ENCODE data around the gene TMEM191C.

The TMEM191C gene

DNA sequence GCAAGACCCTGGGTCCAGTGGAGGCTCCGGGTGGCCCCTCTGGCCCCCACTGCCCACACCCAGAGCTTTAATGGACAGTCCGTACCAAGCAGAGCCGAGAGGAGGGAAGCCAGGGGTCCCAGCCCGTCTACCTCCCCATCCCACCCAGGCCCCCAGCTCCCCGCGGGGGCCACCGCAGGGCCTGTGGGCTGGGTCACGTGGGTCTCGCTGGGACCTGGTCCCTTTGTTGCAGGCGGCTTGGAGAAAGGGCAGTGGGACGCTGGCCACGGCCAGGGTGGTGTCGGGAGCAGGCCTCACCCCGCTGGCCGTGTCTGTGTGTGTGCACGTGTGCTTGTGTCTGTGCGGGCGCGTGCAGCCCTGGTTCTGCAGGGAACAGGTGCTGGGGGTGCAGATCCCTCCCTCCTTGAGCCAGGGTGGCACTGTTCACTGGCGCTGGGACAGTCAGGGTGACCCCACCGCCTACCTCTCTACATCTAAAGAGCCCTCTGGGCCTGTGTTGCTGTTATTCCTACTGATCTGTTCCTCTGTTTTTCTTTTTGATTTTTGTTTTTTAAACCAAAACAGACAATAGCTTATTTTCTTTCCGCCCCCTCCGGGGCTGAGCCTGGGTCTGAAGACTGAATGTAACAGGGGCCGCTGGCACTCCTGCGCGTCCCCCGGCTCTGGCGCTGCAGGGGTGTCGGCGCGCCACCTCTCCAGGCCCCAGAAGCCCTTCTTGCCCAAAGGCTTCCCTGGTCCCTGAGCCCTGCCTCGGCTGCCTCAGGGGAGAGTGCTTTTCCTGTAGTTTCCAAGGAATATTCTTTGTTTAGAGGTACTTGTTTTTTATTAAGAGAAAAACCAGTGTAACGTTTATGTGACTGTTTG is 20.1 kb upstream of the TMEM191C start:
- no peak overlapping the region for H3K4me3 ChIP-seq (ENCODE audit: low read depth, low read length)
- DNase-seq (ENCODE audit: low read depth, low spot score): no peak
- TF ChIP-seq, protein P1, sequence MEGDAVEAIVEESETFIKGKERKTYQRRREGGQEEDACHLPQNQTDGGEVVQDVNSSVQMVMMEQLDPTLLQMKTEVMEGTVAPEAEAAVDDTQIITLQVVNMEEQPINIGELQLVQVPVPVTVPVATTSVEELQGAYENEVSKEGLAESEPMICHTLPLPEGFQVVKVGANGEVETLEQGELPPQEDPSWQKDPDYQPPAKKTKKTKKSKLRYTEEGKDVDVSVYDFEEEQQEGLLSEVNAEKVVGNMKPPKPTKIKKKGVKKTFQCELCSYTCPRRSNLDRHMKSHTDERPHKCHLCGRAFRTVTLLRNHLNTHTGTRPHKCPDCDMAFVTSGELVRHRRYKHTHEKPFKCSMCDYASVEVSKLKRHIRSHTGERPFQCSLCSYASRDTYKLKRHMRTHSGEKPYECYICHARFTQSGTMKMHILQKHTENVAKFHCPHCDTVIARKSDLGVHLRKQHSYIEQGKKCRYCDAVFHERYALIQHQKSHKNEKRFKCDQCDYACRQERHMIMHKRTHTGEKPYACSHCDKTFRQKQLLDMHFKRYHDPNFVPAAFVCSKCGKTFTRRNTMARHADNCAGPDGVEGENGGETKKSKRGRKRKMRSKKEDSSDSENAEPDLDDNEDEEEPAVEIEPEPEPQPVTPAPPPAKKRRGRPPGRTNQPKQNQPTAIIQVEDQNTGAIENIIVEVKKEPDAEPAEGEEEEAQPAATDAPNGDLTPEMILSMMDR (IDR thresholded peaks at IDR 0.05; ENCODE audit: insufficient read depth, low read length, missing control alignments): no peak
- ChIA-PET CTCF (no interaction called here), POLR2A (no interaction called here)

DNA sequence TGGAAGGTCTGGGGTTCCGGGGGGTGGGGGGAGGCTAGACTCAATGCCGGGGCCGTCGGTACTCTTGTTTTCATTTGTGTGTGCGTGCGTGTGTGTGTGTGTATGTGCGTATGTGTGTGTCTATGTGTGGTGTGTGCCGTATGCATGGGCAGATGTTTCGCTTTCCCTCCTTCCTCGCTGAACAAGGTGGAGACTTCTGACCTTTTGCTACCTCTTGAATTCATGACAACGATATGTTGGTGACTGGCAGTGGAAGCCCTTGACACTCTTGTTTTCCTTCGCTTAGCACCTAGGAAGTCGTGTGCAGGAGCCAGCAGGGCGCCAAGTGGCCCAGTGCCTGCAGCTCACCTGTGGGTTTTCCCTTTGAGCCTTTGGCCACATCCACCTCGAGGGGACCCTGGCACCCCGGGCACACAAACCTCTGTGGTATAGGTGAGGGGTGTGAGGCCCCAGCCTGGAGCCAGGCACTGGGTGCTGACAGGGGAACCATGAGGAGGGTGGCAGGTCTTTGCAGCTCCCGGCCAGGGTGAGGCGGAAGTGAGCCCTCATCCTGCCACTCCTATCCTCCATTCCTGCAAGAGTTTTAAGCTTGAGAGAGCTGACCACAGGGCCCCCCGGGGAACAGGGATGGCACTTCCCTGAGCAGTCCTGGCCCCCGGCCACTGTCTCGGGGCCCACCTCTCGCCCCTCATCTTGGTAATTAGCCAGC is 19.3 kb upstream of the TMEM191C start:
- ChIA-PET CTCF (interaction anchor here (1.2 kb wide), 1 partner anchor 195 kb away, joined by 3 read pairs; no protein-coding TSS in a partner anchor), POLR2A (no interaction called here)
- H3K4me3 ChIP-seq (ENCODE audit: low read depth, low read length): no peak overlapping the region
- DNase-seq (ENCODE audit: low read depth, low spot score): no peak
- TF ChIP-seq, protein P1 (IDR thresholded peaks at IDR 0.05; ENCODE audit: insufficient read depth, low read length, missing control alignments): no peak

DNA sequence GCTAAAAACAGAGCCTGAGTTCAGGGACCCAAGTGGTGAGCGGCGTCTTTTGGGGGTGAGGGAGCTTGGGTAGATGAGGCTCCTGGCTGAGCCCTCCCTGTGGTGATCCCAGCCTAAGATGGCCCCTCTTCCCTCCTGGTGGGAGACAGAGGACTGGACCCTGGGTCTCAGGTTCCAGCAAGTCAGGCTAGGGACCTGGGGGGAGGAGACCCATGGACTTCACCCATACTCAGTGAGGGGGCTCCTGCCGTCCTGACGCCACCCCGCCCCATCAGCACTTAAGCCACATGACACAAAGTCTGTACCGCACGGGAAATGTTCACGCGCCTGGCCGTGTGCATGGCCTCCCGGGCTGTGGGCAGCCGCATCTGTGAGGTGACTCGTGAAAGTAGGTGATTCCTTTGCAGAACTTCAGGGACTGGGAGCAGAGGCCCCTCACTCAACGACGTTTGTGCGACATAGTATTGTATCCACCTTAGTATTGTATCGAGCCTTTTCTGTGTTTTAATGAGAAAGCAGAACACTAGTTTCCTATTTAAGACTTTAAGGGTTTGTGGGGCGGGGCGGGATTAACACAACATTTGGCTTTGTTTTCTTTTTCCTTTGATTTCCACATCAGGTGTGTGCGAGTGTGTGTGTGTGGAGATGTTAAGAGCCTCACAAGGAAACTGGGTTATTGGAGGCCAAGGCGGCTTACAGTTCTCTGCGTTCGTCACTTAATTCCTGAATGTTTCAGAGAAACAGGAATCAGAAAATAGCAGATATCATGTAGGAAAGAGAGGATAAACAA is 18.4 kb upstream of the TMEM191C start:
- POLR2A ChIA-PET: no interaction called here
- H3K4me3 ChIP-seq (ENCODE audit: low read depth, low read length): no peak overlapping the region
- TF ChIP-seq, protein P1 (IDR thresholded peaks at IDR 0.05; ENCODE audit: insufficient read depth, low read length, missing control alignments): no peak
- CTCF ChIA-PET: interaction anchor here (1.2 kb wide), 1 partner anchor 194 kb away, joined by 3 read pairs; no protein-coding TSS in a partner anchor
- no peak for DNase-seq (ENCODE audit: low read depth, low spot score)

DNA sequence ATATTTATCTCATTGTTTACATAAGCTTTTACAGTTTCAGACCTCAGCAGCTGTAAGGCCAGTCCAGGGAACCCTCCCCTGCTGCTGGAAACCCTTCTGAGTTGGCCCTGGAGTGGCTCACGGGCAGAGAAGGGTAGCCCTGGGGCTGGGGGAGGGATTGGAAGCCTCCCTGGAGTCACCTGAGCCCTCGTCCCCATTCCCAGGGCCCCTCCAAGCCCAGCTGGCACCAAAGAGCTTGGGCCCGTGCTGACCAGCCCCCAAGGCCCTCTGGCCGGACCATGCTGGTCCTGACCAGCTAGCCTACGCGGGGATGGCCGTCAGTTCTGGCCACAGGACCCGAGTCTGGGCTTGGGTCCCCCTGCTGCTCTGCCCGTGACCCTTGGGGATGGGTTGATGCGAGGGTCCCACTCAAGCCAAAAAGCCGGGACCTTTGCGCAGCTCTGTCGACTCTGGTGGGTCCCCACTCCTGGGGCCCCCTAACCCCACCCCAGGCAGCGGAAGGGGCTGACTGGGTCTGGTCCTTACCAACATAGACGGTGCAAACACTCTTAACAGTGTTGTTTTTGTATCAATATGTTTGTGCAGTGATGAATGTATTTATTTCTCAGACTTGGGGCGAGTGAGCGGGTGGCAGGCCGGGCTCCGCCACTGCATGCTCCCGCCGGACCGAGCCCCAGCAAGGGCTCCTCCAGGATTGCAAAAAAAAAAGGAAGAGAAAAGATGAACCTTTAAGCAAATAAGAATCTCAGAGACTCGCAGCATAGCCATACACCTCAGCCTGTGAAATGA is 17.5 kb upstream of the TMEM191C start:
- no peak overlapping the region for H3K4me3 ChIP-seq (ENCODE audit: low read depth, low read length)
- ChIA-PET POLR2A (no interaction called here), CTCF (no interaction called here)
- TF ChIP-seq, protein P1 (IDR thresholded peaks at IDR 0.05; ENCODE audit: insufficient read depth, low read length, missing control alignments): no peak
- DNase-seq (ENCODE audit: low read depth, low spot score): no peak

DNA sequence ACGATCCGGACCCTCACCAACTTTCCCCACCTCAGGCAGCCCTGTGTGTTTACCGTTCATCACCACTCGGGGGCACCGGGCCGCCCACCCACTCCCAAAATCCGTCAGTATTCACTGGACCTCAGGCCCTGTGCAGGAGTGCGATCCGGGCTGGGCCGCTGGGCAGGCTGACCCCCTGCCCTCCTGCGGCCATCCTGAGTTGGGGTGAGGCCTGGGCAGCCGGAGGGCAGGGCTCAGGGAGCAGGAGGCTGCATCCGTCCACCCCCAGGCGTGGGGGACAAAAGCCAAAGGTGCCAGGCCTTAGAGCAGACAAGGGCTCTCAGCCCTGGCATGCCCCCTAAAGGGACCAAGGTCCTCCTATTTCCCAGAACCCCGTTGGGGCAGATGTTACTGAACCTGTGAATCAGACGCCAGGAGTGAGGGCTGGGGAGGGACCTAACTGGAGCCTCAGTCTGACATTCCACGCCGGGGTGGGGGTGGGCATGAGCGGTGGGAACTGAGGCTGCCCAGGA is 16.8 kb upstream of the TMEM191C start:
- DNase-seq (ENCODE audit: low read depth, low spot score): no peak
- H3K4me3 ChIP-seq (ENCODE audit: low read depth, low read length): no peak overlapping the region
- ChIA-PET CTCF (no interaction called here), POLR2A (no interaction called here)
- TF ChIP-seq, protein P1 (IDR thresholded peaks at IDR 0.05; ENCODE audit: insufficient read depth, low read length, missing control alignments): no peak

Data from AG04449 (cell line).